ENCODE data around the gene IRF2BPL. TPM values are rescaled to one million over a fixed set of nuclear protein-coding genes. Genes with fewer than 3 reads are reported as not detected.

The IRF2BPL gene
- total RNA-seq, 1 donor from 2014 or later: 40.0 TPM

DNA sequence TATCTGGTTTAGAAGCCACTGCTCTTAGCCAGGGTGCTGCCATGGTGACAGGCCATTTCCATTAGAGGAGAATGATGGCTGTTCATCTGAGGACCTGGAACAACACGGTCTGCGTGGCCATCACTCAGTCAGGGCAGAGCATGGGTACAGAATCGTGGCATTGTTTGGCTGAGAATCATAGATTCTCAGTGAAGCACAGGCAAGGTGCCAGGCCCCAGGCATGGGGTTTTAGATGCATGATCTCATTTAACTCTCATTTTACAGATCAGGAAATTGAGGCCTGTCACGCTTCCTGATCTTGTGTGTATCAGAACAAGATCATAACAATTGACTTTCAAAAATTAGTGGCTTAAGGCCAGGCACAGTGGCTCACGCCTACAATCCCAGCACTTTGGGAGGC, 26.8 kb upstream of the IRF2BPL start:
- no peak for DNase-seq (ENCODE audit: low spot score)

DNA sequence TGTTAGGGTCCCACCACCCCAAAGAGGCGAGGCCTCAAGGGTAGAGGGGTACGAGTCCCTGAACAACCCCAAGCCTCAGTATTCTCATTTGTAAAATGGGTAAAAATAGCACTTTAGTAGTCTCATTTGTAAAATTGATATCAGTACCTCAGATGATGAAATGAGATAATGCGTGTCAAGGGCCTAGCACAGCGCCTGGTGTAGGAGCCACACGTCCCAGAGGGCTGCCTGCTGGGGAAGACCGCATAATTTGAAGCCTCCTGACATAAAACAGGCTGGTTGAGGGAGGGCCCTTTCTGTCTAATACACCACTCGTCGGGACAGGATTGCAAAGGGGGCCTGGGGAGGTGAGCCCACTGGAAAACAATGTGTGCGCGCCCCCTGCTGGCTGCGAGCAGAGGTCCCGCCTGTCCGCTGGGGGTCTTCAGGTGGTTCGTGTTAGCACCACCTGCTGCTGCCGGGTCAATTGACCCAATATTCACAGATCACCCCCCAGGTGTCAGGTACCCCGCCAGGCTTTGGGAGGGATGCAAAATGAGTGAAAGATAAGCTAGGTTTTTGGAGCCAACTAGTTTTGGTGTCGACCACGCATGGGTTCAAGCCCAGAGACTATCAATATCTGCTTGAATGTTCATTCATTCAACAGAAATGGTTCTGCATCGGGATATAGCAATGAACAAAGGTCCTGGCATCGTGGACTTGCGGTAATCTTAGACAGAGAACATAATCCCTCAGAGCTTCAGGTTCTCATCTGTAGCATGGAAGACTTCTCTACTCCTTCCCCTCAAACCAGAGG, 24.7 kb upstream of the IRF2BPL start:
- DNase-seq (ENCODE audit: low spot score): peak; percentile 88

DNA sequence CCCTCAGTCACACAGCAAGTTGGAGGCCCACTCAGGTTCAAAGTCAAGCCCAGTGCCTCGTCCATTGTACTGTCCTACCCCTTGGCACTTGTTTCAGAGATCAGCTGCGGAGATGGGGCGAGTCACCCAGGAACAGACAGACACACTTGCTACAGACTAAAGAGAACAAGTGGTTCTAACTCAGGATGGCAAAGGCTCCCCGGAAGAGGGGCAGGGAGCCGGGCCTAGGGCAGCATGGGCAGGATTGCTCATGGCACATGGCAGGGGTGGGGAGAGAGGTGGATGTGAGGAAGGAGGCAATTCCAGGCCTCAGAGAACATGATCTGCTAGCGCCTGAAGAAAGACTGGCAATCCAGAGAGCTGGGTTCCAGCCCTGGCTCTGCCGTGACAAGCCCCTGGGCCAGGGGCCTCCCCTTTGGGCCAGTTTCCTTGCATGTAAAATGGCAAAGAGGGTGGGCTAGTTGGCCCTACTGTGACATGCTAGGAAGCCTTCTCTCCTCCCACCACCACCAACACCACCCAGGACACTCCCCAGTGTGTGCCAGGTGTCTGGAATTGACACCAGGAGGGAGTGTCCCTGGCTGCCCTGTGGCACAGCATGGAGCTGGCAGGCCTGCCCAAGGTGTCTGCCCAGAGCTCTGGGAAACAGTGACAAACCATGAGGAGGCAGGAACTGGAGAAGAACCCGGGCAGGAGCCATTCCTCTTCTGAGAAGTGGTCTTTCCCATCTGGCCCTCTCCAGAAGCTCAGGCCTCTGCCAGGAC, 24.0 kb upstream of the IRF2BPL start:
- no peak for DNase-seq (ENCODE audit: low spot score)

DNA sequence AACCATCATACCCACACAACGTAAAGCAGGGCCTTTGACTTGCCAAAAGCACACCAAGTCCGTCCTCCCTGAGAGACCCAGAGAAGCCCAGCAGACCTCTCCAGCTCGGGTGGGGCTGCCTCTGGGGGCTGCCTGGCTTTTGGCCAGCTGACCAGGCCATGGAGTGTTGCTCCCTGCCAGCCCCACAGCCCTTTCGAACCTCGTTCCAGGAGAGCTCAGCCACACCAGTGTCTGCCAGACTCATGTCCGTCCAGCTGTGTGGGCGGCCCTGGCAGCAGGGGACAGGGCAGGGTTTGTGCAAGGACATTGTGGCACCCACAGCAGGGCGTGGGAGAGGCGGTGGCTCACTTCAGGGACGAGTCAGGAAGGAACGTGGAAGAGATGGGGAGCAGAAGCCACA, 22.6 kb upstream of the IRF2BPL start:
- peak; percentile 62 for DNase-seq (ENCODE audit: low spot score)

DNA sequence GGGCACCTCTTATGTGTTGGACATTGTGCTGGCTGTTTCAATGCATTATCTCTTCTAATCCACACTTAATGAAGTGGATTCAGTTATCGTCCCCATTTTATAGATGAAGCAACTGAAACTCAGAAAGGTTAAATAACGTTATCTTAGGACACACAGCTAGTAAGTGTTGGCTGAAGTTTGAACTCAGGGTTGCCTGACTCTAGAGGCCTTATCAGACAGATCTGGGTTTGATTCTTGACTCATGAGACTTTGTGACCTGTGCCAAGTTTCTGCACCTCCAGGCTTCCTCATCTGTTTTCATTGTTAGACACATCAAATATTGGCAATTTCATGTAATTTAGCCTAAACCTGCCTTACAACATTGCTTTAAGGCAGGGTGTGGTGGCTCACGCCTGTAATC, 18.2 kb upstream of the IRF2BPL start:
- no peak for DNase-seq (ENCODE audit: low spot score)

DNA sequence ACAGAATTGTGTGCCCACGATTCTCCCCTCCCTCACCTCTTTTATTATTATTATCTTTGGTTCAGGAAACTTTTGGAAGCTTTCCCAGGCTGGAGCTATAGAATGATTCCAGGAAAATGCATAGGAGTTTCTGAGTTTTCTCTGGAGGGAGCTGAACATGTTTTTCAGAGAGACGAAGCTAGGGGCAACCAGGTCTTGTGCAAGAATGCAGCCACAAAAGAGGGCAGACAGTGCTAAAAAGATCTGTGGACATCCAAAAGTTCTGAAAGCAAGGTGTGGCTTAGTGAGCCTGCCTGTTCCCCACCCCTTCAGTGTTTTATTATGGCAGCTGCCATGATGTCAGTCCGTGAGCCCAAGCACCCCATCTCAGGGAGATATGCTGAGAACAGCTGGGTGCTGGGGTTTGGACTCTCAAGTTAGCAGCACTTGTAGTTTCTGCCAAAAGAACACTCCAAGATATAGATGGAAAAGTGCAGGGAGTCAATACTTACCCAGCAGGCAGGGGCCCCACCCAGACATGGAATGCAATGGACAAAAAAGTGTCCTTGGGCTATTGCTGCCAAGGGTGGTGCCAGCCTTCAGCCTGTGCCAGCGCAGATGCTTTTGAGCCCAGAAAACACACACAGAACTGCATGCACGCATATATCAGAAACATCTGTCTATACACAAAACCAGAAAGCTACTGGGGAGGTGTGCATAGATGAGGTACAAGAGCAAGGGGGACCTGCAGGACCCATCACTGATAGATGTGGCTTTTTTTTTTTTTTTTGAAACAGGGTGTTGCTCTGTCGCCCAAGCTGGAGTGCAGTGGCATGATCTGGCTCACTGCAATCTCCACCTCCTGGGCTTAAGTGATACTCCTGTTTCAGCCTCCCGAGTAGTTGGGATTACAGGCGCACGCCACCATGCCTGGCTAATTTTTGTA, 17.0 kb upstream of the IRF2BPL start:
- no peak for DNase-seq (ENCODE audit: low spot score)

DNA sequence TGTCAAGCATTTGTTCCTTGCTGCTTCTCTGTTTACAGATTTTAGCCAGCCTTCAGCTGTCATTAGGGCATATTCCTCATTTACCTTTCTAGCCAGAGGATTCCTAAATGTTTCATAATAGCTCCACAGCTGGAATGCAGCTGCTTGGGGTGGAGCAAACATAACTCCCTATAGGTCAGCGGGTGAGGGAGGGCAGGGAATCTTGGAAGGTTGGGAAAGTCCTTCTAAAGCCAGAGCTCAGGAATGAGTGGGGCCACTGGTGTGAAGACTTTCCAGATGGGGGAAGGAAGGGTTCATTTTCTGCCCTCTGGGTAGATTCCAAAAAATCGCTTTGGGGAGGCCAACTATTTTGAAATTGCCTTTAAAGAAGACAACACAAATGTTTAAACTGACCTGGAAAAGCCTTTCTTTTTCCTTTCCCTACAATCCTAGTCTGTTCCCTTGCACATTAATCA, 16.3 kb upstream of the IRF2BPL start:
- peak; percentile 92 for DNase-seq (ENCODE audit: low spot score)

DNA sequence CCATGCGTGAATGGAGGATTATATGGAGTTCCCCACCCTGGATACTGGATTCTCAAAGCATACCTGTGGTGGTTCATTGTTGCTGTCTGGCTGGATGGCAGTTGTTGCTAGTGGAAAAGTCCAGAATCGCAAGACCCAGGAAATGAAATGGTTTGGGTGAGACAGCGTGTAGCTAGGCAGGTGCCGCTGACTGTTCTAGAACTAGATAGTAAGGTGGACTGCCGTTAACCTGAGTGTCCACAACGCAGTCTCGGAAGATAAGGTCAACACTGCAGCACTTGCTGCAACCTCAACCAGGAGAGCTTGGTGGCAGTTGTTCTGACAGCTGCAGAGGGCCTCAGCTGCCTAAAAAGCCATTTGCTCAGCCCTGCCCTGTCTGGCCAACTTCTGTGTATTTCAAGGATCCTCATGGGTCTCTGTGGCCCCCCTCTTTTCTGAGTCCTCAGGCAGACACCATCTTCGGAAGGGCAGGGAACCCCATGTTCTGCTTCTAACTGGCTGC, 15.5 kb upstream of the IRF2BPL start:
- peak; percentile 30 for DNase-seq (ENCODE audit: low spot score)

DNA sequence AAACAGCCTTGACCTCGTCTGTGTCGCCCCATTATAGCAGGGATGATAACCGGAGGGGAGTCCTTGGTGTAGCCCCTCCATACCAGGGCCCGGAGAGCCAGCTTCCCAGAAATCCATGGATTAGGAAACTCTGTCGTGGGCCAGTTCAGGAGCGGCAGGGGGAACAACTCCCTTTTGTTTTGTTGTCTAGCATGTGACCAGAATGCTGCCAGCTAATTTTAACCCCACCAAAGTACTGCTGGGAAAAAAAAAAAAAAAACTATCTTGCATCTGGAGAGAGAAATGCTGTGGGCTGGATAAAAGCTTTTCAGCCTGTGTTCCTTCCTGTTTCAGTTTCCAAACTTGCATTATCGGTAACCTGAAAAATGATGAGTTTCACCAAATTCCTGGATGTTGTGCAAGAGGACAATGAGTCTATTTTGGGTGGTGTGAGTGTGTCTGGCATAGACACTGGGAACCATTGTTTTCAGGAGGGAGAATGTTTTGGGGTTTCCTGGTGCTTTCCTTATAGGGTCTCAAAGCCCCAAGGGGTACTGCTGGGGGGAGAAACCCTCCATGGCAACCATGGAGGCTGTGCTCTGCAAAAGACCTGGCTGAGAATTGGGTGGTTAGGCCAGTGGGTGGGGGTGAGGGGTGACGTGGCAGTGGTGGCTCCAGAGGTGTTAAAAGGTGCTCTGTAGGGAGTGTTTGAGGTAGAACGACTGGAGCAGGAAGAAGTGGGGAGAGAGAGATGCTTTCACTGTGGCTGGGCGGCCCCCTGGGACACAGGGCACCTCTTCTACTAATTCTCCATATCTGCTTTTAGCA, 14.9 kb upstream of the IRF2BPL start:
- DNase-seq (ENCODE audit: low spot score): peak; percentile 91

DNA sequence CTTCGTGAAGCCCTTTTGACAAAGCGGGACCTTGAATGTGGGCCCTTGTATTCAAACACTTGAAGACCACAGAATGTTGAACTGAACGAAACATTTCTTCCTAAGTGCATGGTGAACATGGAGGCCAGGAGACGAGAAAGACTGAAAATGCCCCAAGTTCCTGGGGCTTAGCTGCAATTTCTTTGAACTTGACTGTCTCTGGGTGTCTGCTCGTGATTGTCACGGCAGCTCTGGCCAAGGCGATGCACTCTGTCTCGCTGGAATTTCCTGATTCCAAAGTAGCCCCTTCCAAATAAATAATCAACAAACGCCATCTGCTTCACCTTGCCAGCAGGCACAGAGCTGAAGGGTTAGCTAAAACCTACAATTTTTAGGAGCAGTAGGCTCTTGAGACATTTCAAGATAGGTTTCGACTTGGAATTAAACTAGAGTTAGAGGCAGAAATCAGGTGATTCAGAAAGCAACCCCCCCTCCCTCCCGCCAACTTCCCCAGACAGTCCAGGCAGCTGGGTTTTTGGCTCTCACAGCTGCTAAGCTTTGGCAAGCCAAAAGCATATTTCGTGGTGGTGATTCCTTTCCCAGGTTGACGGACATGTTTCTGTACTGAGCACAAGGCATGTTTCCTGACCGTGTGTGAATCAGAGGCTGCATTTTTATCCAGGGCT, 13.5 kb upstream of the IRF2BPL start:
- DNase-seq (ENCODE audit: low spot score): peak; percentile 86

DNA sequence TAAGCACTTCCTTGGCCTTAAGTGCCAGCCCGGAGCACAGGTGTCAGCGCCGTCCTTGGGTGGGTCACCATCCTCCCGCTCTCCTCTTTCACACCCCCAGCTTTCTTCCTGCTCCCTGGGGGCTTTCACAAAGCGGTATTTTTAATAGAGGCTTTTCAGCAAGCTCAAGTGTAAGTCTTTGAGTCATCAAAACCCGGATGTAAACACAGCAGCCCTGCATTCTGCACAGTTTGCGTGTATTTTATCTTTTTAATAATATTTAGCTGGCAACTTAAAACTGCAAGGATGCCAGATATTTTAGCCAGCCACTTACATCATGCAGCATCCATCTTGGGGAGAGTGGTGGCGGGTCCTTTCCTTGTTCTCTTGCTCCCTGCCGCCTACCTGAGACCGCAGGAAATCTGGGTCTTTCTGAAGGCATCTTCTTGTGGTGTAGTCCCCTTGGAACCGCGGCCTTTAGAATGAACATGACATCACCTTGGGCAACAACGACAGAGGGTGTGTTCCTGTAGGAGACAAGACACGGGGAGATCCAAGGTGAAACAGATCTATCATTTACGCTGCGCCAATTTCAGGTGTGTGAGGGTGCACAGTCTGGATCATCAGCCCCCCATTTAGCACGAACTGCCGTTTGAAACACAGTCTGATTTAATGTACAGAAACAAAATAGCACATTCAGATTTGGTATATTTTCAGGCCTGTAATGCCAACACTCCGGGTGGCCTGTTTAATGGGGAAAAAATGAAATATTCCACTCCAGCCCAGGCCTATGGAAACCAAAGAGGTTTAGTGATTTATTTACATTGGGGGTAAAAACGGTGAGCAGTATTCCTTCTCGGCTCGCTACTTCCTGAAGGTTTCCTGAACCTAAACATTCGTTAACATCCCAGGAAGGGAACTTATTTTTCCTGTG, 12.5 kb upstream of the IRF2BPL start:
- DNase-seq (ENCODE audit: low spot score): peak; percentile 93

DNA sequence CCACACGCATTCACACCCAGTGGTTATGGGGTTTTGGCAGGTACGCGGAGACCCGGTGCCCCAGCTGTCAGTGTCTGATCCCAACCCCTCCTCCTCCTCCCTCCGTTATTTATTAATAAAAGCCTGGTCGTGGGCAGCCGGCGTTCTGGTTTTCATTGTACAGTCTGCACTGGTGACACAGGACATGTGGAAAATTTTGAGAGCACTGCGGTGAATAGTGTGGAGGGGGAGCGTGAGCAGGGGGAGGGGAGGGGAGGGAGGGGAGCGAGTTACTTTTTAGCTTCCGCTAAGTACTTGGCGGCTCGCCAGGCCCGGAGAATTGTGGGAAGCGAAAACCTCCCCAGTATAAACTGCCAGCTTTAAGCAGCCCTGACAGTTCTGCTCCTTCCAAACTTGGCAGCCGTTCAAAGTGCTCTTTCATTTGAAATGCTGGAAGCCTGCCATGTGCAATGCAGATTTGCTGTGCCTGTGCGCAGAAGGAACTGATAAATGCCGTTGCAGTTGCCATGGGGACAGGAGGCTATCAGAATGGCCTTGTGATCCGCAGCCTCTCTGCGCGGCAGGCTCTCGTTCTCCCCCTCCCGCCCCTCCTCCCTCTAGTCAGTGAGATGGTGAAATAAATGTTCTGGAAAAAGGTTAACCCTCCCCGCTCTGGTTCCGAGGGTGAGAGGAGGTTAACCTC, 11.7 kb upstream of the IRF2BPL start:
- peak; percentile 100 for DNase-seq (ENCODE audit: low spot score)

DNA sequence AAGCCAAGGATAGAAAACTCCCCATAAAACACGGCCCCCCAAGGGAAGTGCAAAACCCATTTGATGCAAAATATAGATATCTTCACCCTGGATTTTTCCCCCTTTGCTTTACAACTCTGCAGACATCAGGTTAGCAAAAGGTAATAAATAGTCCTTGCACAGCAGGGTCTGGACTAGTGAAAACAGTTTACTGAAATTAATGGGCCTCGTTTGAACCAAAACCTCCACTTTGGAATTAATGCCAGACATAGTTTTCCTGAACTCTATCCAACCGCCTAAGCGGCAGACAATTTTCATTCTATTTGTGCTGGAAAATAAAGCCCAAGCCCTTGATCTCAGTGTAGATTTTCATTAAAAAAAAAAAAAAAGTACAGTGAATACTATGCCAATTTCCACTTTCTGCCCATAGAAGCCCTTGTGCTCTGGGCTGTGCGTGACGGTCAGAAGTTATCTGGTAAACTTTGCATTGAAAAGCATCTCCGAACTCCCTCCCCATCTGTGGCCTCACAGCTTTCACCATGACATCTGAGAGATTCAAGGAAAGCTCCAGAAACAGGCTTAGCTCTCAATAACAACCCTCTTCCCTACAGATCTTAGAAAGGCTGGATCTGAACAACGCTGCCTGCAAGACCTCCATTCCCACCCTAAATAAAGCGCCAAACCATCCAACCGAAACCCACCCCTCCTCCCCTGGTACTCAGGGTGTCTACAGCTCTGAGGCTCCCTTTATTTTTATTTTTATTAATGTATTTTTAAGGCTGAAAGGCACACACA, 11.0 kb upstream of the IRF2BPL start:
- peak; percentile 95 for DNase-seq (ENCODE audit: low spot score)

DNA sequence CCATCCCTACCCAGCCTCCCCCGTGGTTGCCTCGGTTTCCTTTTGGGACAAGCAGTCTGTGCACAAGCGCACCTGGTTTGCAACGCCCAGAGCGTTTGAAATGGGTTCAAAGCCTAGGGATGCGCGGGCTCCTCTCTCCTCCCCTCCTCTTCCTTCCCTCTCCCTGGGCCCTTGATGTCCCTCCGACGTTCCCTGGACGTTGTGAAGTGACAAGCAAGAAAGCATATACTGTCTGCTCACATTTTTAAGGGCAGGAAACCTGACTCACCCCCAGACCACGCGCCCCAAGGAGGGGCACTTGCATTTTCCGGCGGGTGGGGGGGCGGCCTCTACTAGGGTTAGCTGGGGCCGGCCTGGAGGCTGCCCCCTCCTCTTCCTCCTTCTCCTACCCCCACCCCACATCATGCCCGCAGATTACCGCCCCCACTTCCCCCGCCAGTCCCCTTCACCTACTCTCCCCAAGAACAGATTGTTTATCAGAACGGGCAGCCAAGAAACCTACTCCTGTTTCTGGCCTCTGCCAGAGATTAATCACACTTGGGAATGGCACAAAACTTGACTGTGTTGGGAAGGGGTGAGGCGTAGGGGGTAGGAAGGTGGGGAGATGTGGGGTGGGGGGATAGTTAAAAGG, 9.5 kb upstream of the IRF2BPL start:
- peak; percentile 44 for DNase-seq (ENCODE audit: low spot score)

DNA sequence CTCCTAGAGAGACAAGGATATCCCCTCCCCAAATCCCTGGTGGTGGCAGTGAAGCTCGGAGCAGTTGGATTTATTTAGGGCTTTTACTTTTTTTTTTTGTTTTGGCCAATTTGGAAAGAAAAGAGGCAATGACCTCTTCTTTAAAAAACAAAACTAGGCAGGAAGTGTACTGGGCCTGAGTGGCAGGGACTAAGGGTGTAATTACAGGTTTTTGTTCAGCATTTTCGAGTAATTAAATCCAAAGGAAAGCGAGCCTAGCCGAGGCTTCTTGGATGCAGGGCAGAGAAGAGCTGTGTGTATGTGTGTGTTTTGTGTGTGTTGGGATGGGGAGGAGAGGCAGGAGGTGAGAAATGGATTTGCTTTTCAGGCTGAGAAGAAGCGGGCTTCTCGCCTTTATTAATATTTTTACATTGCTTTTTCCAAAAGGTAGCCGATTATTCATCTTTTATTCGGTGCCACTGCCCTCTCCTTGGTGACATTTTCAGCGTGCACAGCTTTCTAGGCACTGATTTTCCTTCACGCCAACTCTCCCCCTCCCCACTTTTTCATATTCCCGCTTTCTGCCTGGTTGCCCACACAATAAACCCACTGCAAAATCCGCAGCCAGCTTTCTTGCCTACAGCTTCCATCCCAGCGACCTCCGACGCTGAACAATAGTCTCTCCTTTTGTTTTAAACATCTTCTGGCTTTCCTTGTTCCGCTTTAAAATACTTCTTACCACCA, 8.9 kb upstream of the IRF2BPL start:
- peak; percentile 32 for DNase-seq (ENCODE audit: low spot score)

DNA sequence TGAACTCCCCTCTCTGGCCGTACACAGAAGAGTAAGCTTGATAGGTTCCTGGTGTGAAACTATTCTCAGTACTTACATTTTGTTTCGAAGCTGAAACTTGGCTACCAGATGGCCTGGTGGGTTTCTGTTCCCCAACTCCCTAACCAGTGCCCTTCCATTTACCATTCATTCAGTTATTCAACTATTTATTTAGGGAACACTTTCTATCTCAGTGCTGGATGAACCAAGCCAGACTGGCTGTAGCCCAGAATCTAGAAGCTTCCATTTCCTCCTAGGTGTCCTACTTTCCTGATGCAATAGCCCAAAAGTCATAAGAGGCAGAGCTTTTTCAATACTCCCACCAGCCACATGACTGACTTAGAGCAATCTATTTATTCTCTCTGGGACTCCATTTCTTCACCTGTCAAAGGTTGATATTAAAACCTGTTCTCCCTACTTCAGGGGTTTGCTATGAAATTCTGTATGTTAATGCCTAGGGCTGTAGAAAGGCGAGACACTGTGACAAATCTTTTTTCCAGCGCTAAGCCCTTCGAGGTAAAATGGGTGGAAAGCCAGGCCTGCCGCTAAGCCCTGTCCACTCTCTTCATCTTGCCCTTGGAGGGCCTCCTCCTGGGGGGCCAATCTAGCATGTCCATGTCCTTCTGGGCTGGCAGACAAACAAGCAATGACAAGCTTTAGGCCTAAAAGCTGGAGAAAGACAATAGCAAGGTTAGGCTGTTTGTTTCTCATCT, 8.1 kb upstream of the IRF2BPL start:
- peak; percentile 28 for DNase-seq (ENCODE audit: low spot score)

All from umbilical cord (tissue), 2 donors.